GM19463 (cell line): ENCODE data around the gene BCL11B.

Source experiments
- ATAC-seq: cut with Tn5 transposase; IDR thresholded peaks from one replicate; pipeline ENCODE4 v1.9.1; 2021; ENCODE audit warnings: mild to moderate bottlenecking, moderate library complexity; ENCODE audit not compliant: unreplicated experiment

Gene BCL11B

DNA sequence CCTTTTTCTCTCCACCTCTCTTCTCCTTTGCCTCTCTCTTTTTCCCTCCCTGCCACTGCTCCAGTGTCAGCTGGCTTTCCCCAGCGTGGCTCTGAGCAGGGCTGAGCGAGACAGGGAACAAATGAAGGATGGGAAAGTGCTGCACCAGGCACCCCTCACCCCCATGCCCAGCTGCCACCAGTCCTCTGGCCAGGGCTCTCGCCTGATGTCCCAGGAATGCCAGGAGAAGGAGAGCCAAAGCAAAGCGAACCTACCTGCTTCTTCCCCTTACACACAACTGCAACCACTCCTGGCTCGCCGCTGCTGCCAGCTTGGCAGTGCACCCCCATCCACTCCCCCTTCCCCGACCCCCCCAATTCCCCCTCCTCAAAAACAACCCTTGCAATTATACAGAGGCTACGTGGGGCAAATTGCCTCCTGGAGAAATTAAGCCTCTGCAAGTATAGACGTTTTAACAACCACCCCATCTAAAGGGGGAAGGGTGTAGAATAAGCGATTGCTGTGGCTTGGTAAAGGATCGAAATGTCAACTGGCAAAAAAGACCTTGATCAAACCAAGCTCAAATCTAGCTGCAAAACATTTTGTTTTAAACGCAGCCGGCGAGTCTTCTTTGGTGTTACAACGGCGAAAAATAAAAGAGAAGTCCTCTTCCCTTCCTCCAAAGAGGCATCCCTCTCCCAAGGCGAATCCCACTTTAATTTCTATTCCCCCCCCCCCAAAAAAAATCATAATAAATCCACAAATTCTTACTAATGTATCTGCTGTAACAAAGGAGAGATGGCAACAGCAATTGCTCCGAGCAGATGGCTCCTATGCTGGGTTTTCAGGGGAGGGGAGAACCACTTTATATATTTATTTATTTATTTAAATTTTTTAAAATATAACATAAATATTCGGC lies 2.9 kb downstream of the BCL11B start:
- no peak for ATAC-seq

DNA sequence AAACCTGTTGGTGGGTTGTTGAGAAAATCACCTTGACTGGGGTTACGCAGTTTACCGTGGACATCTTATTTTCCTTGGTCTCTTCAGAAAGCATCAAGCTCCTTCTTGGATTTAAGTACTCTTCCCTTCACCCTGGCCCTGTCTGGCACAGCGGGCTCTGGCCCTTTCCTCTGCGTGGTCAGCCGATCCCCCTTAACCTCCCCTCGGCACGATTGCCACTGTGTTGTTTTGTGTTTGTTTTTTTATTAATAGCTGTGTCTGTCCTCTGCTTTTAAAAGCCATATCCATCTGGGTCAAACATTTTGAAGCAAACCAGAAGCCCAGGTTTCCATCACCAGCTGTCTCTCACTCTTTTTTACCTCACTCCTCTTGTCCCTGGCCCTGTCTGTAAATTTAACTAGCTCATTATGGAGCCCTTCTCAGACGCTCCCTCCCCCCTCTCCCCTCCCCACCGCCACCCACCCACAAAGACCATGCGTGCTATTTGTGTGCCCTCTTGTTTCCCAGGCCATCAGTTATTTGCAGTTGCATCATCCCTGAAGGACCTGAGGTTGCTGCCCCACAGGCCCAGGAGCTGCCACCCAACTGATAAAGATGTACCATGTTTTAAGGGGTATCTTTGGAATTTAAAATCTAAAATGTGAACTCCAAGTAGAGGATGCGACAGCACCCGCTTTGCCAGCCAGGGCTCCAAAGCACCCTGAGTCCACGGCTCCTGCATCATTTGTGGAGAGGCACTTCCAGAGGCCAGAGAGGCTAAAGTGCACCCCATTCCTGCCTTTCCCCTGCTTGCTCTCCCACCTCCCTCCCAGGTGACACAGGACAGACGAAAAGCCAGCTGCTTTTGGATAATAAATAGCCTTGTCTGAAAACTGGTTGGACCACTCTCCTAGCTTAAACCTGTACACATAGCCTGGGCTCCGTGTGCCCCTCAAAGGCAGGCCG lies 3.9 kb downstream of the BCL11B start:
- ATAC-seq, result no peak

DNA sequence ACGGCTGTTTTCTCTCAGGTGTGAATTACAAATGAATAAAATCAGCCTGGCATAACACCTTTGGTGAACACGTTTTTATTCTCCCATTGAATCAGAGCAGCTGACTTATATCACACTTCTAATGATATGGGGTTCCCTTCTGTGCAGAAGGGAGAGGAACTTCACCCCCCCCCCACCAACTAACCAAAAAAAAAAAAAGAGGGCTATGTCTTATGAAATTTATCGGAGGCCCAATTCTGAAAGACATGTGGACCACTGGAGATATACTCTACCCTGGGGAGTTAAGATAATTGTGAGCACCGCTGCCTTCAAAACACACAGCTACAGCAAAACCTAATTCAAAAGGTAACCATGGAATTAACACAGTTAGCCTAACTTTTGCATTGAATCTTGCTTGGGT lies 4.6 kb downstream of the BCL11B start:
- ATAC-seq, result no peak

GRCh38 chr14:99266181-99267178 lies 5.5 kb downstream of the BCL11B start:
- peak; percentile 80 for ATAC-seq

- no peak for ATAC-seq
Measured at GRCh38 chr14:99265571-99265970, 6.4 kb downstream of the BCL11B start.

DNA sequence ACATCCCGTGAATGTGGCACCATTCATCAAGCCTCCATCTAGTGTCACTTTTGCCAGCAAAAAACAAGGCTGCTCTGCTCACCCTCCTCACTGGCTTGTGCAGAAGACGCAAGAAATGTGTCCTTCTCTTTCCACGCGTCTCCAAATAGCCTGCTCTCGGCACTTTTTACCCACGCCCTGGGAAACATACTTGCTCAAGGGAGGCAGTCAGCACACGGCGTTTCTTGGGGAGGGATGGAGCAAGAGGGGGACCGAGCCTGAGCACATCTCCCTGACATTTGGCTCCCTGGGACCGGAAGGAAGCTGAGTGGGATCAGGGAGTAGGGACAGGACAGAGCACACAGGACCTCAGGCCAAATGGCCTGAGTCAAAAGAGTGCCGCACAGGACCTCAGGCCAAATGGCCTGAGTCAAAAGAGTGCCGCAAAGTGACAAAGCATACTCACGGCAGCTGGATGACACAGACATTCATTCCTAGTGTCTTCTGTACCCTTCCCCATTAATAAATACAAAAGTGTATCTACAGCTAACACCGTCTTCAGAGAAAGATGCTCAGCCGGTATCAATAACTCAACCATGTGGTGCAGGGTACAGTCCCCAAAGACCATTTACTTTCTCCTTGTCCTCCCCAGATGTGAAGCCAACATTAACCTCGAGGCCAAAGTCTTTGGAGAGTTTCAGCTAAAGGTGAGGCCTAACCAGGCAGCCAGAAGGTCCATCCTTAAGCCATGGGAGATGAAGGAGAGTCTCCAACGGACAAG lies 7.1 kb downstream of the BCL11B start:
- ATAC-seq, result no peak

GRCh38 chr14:99263564-99264330 lies 8.2 kb downstream of the BCL11B start:
- no peak for ATAC-seq

DNA sequence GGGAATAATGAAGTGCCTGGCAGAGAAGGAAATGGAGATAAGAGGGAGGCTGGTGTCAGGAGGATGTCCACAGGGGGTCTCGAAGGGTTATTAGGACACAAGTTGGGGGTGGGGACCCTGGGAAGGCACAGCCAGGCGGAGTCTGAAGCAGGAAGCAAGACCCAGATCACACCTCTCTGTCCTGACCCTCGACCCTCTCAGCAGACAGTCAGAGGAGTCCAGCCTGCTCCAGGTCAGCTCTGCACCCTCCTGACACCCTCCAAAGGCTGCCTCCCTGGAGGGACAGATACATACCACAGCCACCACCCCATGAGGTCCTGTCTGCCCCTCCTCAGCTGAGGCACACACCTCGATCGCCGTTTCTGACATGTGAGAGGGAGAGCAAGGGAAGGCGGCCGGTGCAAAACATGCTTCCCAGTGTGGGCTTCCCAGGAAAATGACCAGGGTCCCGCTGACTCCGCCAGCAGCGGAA lies 9.0 kb downstream of the BCL11B start:
- ATAC-seq, result no peak

DNA sequence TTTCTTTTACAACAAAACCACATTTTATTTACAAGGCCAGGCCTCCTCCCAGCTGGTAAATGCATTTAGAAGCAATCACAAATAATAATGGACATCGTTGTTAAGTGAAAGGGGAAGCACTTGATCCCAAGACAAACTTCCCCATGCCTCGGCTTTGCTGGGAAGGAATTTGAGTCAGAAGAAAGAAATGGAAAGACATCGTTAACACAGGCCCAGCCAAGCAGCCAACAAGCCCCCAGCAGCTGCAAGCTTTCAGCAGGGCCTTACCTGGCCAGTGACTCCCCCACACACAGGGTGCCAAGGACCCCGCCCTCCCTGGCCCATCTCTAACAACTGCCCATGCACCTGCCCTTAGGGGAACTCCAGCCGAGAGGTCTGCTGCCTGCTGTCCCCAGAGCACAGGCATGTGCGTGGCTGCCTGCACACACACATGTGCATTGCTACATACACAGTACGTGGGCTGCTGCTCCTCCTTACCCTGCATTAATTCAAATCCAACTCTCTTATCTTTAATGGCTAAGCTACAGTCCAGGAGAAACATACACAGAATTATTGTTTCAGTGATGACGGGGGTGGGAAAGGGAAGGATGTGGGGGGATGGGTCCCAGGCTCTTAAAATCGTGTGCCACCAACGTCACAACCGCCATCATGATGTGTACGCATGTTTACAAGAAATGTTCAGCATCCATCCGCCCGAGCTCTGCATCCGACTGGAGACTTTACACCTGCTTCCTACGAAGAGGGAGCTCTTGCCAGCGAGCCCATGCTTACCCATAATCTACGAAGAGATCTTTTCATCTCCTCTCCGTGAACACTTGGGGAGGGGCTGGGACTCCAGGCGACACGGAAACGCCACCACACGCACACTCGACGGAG lies 9.8 kb downstream of the BCL11B start:
- ATAC-seq, result no peak

DNA sequence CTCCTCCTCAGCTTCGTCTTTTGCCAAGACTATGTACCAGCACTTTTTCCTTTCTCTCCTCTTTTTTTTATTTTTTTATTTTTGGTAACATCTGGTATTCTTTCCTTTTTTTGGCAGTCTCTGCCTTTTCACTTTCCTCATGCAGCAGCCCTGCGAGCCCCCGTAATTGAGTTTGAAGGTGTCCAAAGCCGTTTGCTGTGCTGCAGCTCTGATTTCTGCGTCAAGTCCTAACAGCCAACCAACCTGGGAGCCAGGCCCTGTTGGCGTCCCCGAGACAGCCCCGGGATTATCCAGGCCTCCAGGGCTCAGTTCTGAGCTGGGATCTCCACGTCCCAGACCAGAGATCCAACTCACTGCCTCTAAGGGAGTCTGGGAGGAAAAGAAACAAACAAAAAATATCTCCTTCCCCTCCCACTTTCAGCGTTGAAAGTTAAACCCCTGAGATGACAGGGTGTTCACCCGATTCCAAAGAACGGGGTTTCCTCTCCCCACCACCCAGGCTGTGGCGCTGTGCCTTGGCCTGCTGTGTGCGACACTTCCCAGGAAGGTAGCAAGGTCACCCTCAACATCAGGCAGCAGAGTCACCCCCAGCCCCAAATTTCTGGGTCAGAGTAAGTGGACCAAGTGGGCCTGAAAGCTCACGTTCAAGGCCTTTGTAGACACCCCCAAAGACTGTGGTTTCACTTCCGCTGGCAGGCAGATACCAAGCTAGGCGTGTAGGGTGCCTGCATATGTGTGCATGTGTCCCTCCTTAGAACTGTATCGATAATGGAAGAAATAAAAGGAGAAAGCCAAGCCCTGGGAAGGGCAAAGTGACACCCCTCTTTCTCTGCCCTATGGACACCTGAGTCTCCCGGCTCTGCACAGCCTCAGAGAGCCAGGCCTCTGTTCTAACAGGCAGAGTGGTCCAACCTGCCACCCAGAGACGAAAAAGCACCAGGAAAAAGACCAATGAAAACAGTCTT lies 11.1 kb downstream of the BCL11B start:
- no peak for ATAC-seq

GRCh38 chr14:99260116-99260515 lies 11.9 kb downstream of the BCL11B start:
- ATAC-seq, result no peak

GRCh38 chr14:99258876-99259726 lies 12.9 kb downstream of the BCL11B start:
- ATAC-seq, result no peak

- ATAC-seq, result no peak
Measured at GRCh38 chr14:99258341-99258861, 13.6 kb downstream of the BCL11B start.

GRCh38 chr14:99257673-99258221 lies 14.2 kb downstream of the BCL11B start:
- ATAC-seq, result no peak

GRCh38 chr14:99257122-99257672 lies 14.8 kb downstream of the BCL11B start:
- no peak for ATAC-seq
